ENCODE measurements around the gene SESTD1.

SESTD1 gene

DNA sequence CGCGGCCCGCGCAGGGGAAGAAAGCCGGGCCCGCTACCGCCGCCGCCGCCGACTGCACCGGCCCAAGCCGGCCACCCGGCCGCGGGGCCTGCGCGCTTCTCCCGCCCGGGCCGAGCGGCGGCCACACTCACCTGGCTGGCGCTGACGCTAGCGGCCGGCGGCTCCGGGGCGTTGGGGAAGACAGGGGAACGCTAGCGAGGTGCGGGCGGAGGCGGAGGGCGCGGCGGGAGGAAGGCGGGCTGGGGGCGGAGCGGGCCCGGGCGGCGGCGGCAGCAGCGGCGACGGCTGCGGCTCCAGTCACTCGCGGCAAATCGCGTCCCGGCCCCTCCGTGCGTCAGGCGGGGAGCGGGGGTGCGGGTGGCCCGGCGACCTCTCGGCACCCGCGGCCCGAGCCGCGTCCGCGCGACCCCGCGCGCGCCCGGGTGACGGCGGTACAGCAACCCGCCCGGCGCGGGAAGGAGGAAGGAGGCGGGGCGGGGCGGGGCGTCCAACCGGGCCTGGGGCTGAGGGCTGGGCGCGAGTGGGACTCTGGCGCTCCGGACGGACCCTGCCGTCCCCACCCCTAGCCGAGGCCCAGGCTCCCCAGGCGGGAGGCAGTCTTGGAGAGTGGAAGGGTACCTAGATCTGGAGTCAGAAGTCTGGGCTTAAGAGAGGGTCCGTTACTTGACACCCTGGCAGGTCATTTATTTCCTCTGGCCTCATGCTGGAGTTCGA lies at the start of gene SESTD1:
Gene SESTD1, minus strand, starts transcription at position 465 of the 714 bp plus-strand sequence. CDS start 72,991 bp downstream, outside the sequence.
- peak; percentile 90 for DNase-seq

- DNase-seq: no peak
Observed at GRCh38 chr2:179313057-179313456, 48.4 kb upstream of the SESTD1 start.

GRCh38 chr2:179311101-179311500 lies 46.5 kb upstream of the SESTD1 start:
- peak; percentile 44 for DNase-seq

- DNase-seq: no peak
Observed at GRCh38 chr2:179307616-179308371, 43.2 kb upstream of the SESTD1 start.

GRCh38 chr2:179305125-179305524 lies 40.5 kb upstream of the SESTD1 start:
- DNase-seq: no peak

GRCh38 chr2:179304424-179304823 lies 39.8 kb upstream of the SESTD1 start:
- no peak for DNase-seq

GRCh38 chr2:179302764-179303571 lies 38.3 kb upstream of the SESTD1 start:
- no peak for DNase-seq

DNA sequence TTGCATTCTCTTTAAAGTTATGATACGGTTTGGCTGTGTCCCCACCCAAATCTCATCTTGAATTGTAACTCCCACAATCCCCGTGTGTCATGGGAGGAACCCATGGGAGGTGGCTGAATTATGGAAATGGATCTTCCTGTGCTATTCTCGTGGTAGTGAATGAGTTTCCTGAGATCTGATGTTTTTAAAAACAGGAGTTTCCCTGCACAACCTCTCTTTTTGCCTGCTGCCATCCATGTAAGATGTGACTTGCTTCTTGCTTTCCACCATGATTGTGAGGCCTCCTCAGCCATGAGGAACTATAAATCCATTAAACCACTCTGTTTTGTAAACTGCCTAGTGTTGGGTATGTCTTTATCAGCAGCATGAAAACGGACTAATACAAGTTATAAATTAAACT lies 37.5 kb upstream of the SESTD1 start:
- DNase-seq: no peak

DNA sequence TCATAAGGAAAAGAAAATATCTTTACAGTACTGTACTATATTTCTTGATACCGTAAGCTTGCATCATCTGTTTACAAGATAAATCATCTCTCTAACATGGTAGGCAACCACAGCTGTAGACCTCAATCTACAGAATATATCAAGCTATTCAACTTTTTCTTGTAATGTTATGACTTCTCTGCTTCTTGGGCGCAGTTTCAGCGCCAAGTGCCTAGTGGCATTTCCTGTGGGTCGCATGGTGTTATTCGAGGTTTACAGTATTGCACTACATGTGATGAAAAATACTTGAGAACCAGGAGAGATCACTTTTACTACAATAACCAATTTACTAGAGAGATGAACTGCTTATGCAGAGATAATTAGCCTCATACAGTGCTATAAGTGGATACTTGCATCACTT lies 34.0 kb upstream of the SESTD1 start:
- no peak for DNase-seq

GRCh38 chr2:179297927-179298326 lies 33.3 kb upstream of the SESTD1 start:
- no peak for DNase-seq

DNA sequence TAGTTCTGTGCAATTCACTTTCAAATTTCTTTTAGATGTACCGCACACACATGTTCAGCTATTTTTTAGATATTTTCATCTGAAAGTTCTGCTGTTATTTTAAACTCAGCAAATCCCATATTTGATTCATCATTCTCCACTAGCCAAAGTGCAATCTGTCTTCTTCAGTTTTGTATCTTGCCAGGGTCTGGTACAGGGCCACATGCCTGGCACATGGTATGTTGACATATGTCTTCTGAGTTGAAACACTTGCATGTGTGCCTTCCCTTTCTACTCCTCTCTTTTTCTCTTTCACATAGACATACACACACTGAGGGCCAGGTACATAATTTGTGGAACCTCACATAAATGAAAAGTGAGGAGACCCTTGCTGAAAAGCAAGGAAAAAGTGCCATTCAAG lies 25.7 kb upstream of the SESTD1 start:
- no peak for DNase-seq

- no peak for DNase-seq
Observed at GRCh38 chr2:179285060-179285459, 20.4 kb upstream of the SESTD1 start.

DNA sequence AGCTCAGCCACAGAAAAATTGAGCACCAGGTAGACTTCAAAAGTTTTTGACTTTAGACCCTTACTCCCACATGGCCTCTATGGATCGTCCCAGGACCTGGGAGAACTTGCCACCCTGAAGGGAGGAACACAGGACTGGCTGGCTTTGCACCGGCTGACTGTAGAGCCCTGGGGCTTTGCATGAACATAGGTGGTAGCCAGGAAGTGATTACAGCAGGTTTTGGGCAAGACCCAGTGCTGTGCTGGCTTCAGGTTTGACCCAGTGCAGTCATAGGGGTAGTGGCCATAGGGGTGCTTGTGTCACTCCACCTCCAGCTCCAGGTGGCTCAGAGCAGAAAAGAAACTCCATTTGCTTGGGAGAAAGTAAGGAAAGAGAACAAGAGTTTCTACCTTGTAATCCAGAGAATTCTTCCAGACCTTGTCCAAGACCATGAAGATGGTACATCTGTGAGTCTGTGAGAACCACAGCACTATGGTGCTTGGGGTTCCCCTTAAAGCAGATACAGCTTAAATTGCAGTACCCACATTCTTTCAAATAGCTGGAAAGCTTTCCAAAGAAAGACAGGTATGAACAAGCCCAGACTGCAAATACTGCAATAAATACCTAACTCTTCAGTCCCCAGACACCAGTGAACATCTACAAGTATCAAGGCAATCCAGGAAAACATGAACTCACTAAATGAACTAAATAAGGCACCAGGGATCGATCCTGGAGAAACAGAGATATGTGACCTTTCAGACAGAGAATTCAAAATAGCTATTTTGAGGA lies 13.0 kb upstream of the SESTD1 start:
- DNase-seq: no peak

- no peak for DNase-seq
Observed at GRCh38 chr2:179275253-179276012, 10.8 kb upstream of the SESTD1 start.

- no peak for DNase-seq
Observed at GRCh38 chr2:179274749-179275148, 10.1 kb upstream of the SESTD1 start.

DNA sequence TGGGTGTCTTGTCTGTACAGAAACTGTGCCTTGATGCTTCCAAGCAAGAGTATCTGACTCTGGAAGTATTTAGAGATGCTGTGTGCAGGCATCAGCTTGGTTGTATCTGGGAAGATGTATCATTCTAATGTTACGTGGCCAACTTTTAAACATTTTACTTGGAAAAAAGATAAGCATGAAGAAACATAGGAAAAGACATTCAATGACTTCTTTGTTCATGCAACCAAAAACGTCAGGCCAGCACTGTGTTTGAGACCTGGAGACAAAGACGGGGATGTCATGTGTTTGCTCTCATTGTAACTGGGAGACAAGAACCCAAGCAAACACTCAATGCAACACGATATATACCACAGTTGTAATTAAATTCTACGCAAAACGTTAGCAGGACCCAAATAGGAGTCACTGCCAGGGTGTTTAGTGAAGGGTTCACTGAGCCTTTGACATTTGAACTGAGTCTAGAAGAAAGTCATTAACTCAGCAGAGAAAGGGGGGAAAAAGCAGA lies 8.9 kb upstream of the SESTD1 start:
- DNase-seq: no peak

DNA sequence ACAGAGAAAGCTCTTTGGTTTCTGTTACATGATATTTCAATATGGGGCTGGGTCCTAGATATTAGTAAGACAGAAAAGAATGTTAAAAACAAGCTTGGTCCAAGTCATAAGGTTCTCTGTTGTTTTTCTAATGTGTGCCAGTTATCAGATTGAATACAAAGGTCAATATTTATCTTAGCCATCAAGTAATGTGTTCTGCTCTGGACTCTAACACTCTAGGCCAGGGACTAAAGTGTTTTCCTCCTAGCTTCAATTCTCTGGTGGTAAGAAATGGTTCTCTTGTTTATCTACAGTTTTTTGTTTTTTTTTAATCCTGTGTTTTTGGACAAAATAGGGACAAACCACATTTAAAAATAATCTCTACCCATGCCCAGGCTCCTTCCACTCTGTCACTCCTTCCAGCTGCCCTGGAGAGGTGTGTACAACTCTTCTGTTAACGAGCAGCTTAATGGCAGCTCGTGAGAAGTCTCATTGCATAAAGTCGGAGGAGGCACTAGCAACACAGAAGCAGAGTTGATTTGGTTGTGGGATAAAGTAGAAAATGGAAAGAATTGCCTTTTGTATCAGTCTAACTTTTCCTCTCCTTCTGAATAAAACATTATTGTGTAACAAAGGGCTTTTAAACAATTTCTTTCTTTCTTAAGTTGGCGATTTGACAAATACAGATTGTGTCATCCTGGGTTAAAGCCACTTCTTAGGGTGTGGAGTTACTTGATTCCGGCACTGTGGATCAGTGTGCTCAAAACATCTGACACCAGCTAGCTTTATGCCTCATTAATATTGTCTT lies 8.0 kb upstream of the SESTD1 start:
- peak; percentile 31 for DNase-seq

- no peak for DNase-seq
Observed at GRCh38 chr2:179270689-179271088, 6.1 kb upstream of the SESTD1 start.

- DNase-seq: no peak
Observed at GRCh38 chr2:179268277-179268925, 3.8 kb upstream of the SESTD1 start.

GRCh38 chr2:179266271-179266670 lies 1.6 kb upstream of the SESTD1 start:
- DNase-seq: no peak
